Right lobe of liver (tissue), 6 donors: ENCODE results near the gene ILF2. TPM values are rescaled to one million over a fixed set of nuclear protein-coding genes. Genes with fewer than 3 reads are reported as not detected.

Experiments used
- ATAC-seq, 4 donors: fragments of 200-7000 bp; cut with Tn5 transposase; one replicate each; pipeline ENCODE4 v1.9.1; 2020; ENCODE audit warnings: mild to moderate bottlenecking in 4 of 4, moderate library complexity in 4 of 4
- DNase-seq, 3 donors: peaks; one replicate each; pipeline ENCODE4 v3.0.0-alpha.2; 2020
- H3K27ac ChIP-seq, 3 donors: fragments of 200-600 bp; one replicate each; pipeline ENCODE4 v1.8.0; 2022
- H3K27me3 ChIP-seq, 2 donors: fragments of 200-600 bp; one replicate each; pipeline ENCODE4 v1.8.0; 2022
- H3K36me3 ChIP-seq, 4 donors: fragments of 200-600 bp; sonication (generic) in 1 of 4; one replicate each; pipeline versions ENCODE4 v1.5.1 to v1.8.0; 2017 to 2022; ENCODE audit warnings: control low read depth in 1 of 4
- H3K4me1 ChIP-seq, 4 donors: fragments of 200-600 bp; sonication (generic) in 1 of 4; one replicate each; pipeline versions ENCODE4 v1.5.1 to v1.8.0; 2017 to 2022; ENCODE audit warnings: control low read depth in 1 of 4
- H3K4me3 ChIP-seq, 3 donors: fragments of 200-600 bp; one replicate each; pipeline ENCODE4 v1.8.0; 2022
- H3K9me3 ChIP-seq, 4 donors: fragments of 200-600 bp; sonication (generic) in 1 of 4; one replicate each; pipeline versions ENCODE4 v1.5.1 to v1.8.0; 2017 to 2022; ENCODE audit warnings: control low read depth in 1 of 4
- POLR2A ChIP-seq: fragments of 450-650 bp; IDR thresholded peaks from one replicate; pipeline ENCODE4 v1.6.1; 2017; ENCODE audit warnings: antibody characterized with exemption, mild to moderate bottlenecking
- WGBS: methylation state at CpG from one replicate; pipeline ENCODE4 v1.1.6; 2018; ENCODE audit warnings: low coverage, low lambda C conversion rate; ENCODE audit not compliant: insufficient coverage; ENCODE audit errors: missing lambda C conversion rate; 5-methylcytosine and 5-hydroxymethylcytosine counted together
- intact Hi-C, 2 donors: fragments of 100-400 bp; cut with DNase I; formaldehyde crosslinking; loops; one replicate each; pipeline versions ENCODE4 v1.11.2 to v1.14.1; 2022
- total RNA-seq, 6 experiments: library from RNA; depleted of rRNA in 2 of 6; stranded (reverse); fragments of >200 nt in 2 of 6; fragmentation: NEBNext Ultra II Directional in 3 of 6; extraction: Animal tissue kit (Norgen Biotek cat#: 25700) in 3 of 6; gene quantifications; one replicate each; pipeline versions ENCODE4 v1.1.0 to v1.2.4, GENCODE V29; 2016 to 2023
- TF ChIP-seq, protein P1 (sequence below), 4 donors: fragments of 200-600 bp in 3 of 4; fragments of 450-650 bp in 1 of 4; IDR thresholded peaks; one replicate each; pipeline versions ENCODE4 v1.5.1 to v1.8.0; 2016 to 2022; ENCODE audit warnings: antibody characterized with exemption in 4 of 4, mild to moderate bottlenecking in 2 of 4
- donor health status: DM: no; HTN: yes; CAD: no.
- donor health status: DM: no; HTN: no; CAD: no.
- donor health status: DM: no; HTN: no; CAD: no.
- donor health status: DM: no; HTN: yes; CAD: no.
- donor health status: DM: no; HTN: yes; CAD: no.

ILF2 gene
- total RNA-seq, 6 experiments from 2014 or later = 30.2 to 55.9 (median 38.7) TPM

- intact Hi-C loops = no loop called here
- Histone ChIP-seq H3K4me1 (peaks cover 0 to 25% (median 6%) of the 10 kb centered on the region in 4 donors), H3K4me3 (no peak overlapping the region), H3K9me3 (no peaks in the 10 kb centered on the region), H3K27ac (no peak overlapping the region), H3K36me3 (peaks cover 8 to 77% (median 56%) of the 10 kb centered on the region in 4 donors), H3K27me3 (no peaks in the 10 kb centered on the region)
- WGBS = 89% methylated on average over 3 of the region's 3 CpGs
- ATAC-seq (no peak), DNase-seq (peak in 1 of 3 donors; percentile 2)
- TF ChIP-seq, protein P1, sequence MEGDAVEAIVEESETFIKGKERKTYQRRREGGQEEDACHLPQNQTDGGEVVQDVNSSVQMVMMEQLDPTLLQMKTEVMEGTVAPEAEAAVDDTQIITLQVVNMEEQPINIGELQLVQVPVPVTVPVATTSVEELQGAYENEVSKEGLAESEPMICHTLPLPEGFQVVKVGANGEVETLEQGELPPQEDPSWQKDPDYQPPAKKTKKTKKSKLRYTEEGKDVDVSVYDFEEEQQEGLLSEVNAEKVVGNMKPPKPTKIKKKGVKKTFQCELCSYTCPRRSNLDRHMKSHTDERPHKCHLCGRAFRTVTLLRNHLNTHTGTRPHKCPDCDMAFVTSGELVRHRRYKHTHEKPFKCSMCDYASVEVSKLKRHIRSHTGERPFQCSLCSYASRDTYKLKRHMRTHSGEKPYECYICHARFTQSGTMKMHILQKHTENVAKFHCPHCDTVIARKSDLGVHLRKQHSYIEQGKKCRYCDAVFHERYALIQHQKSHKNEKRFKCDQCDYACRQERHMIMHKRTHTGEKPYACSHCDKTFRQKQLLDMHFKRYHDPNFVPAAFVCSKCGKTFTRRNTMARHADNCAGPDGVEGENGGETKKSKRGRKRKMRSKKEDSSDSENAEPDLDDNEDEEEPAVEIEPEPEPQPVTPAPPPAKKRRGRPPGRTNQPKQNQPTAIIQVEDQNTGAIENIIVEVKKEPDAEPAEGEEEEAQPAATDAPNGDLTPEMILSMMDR (IDR thresholded peaks at IDR 0.05) = no peak
- TF ChIP-seq POLR2A = no peak
Measured at GRCh38 chr1:153639280-153639679, 31.5 kb downstream of the ILF2 start.

- peak in 1 of 3 donors; percentile 4 for DNase-seq
- Histone ChIP-seq H3K27ac (no peak overlapping the region), H3K27me3 (no peaks in the 10 kb centered on the region), H3K36me3 (peaks cover 8 to 72% (median 52%) of the 10 kb centered on the region in 4 donors), H3K4me3 (no peak overlapping the region), H3K4me1 (peaks cover 0 to 16% (median 0%) of the 10 kb centered on the region in 4 donors), H3K9me3 (no peaks in the 10 kb centered on the region)
- no peak for TF ChIP-seq POLR2A
- TF ChIP-seq, protein P1 (IDR thresholded peaks at IDR 0.05) = no peak
- intact Hi-C loops = no loop called here
- WGBS = 76% methylated on average over 6 of the region's 6 CpGs
- ATAC-seq = no peak
Measured at GRCh38 chr1:153638261-153638660, 32.5 kb downstream of the ILF2 start.

- DNase-seq = no peak
- no peak for TF ChIP-seq POLR2A
- TF ChIP-seq, protein P1 (IDR thresholded peaks at IDR 0.05) = no peak
- WGBS = 56% methylated on average over 4 of the region's 9 CpGs
- Histone ChIP-seq H3K9me3 (no peaks in the 10 kb centered on the region), H3K4me1 (peaks cover 0 to 12% (median under 1%) of the 10 kb centered on the region in 4 donors), H3K27me3 (no peaks in the 10 kb centered on the region), H3K27ac (no peak overlapping the region), H3K4me3 (no peak overlapping the region), H3K36me3 (peaks cover 0 to 53% (median 35%) of the 10 kb centered on the region in 4 donors)
- ATAC-seq = no peak
- intact Hi-C loops = no loop called here
Measured at GRCh38 chr1:153636312-153636711, 34.5 kb downstream of the ILF2 start.

- WGBS = 75% methylated on average over 5 of the region's 7 CpGs
- DNase-seq = peak in 1 of 3 donors; percentile 4
- no peaks in the 10 kb centered on the region for H3K27me3 ChIP-seq
- ATAC-seq = no peak
- peaks cover 0 to 12% (median 2%) of the 10 kb centered on the region in 4 donors for H3K4me1 ChIP-seq
- no peaks in the 10 kb centered on the region for H3K9me3 ChIP-seq
- H3K27ac ChIP-seq = no peak overlapping the region
- H3K36me3 ChIP-seq = peaks cover 0 to 48% (median 32%) of the 10 kb centered on the region in 4 donors
- TF ChIP-seq POLR2A = no peak
- TF ChIP-seq, protein P1 (IDR thresholded peaks at IDR 0.05) = no peak
- intact Hi-C loops = no loop called here
- no peak overlapping the region for H3K4me3 ChIP-seq
Measured at GRCh38 chr1:153635872-153636271, 34.9 kb downstream of the ILF2 start.
